ENCODE measurements around the gene BRD9. TPM values are rescaled to one million over a fixed set of nuclear protein-coding genes. Genes with fewer than 3 reads are reported as not detected.

BRD9 gene
- total and polyA plus RNA-seq, 4 donors = 12.5 to 39.7 (median 37.3) TPM

DNA sequence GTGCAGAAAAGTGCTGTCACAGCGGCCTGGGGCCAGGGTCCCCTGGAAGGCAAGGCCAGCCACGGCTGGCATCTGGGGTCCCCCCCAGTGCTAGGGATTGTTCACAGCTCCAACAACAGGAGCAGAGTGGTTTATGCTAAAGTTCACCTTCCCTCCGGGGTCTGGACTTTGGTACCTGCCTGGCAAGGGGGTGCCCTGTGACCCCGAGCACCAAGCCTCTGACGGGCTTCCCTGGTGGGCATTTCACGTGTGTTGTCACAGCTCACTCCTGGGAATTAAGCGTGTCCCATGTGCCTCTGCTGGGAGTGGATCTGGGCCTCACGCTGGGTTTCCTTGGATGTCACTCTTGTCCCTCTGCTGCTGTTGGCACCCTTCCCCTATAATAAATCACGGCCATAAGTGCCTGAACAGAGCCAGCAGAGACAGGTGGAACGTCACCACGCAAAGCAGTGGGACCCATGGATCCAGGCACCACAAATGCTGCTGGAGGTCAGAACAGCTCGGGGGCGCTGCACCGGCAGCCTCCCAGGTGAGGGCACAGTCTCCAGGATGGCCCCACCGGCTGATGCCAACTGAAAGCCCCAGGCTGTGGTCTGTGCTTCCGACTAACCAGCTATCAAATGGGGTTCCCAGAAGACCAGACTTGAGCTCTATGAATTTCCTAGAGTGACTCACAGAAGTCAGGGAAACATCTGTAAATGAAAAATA is 24.0 kb downstream of the BRD9 start:
- Histone ChIP-seq H3K36me3 (ENCODE audit: control insufficient read depth in 1 of 2, insufficient read depth in 2 of 2, low read length in 1 of 2) (peaks cover 9 to 28% of the 10 kb centered on the region in 2 donors), H3K27ac (ENCODE audit: low read depth in 1 of 2, low read length in 2 of 2) (no peak overlapping the region), H3K27me3 (ENCODE audit: control insufficient read depth in 1 of 2, insufficient read depth in 2 of 2, low read length in 1 of 2) (no peaks in the 10 kb centered on the region), H3K4me1 (ENCODE audit: control insufficient read depth in 1 of 2, insufficient read depth in 2 of 2, low read length in 2 of 2) (no peaks in the 10 kb centered on the region), H3K4me3 (ENCODE audit: low read length in 2 of 2) (no peak overlapping the region), H3K9me3 (ENCODE audit: control insufficient read depth, low read length) (no peaks in the 10 kb centered on the region)
- WGBS, 2 donors = 90 to 92% methylated on average over 16 of the region's 16 CpGs
- DNase-seq (no peak), ATAC-seq (ENCODE audit: low FRiP score) (no peak)
- intact Hi-C loops (cut with DNase I) = no loop called here

DNA sequence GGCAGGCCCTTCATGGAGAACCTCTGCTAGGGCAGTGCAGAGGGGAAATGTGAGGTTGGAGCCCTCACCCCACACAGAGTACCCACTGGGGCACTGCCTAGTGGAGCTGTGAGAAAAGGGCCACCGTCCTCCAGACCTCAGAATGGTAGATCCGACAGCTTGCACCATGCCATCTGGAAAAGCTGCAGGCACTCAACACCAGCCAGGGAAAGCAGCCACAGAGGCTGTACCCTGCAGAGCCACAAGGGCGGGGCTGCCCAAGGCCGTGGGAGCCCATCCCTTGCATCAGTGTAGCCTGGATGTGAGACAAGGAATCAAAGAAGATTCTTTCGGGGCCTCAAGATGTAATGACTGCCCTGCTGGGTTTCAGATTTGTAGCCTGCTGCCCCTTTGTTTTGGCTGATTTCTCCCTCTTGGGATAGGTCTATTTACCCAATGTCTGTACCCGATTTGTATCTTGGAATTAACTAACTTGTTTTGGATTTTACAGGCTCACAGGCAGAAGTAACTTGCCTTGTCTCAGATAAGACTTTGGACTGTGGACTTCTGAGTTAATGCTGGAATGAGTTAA is 25.2 kb downstream of the BRD9 start:
- intact Hi-C loops (cut with DNase I) = no loop called here
- DNase-seq = no peak
- ATAC-seq (ENCODE audit: low FRiP score) = no peak
- no peak overlapping the region for H3K4me3 ChIP-seq (ENCODE audit: low read length in 2 of 2)
- no peaks in the 10 kb centered on the region for H3K4me1 ChIP-seq (ENCODE audit: control insufficient read depth in 1 of 2, insufficient read depth in 2 of 2, low read length in 2 of 2)
- 91% methylated on average over 6 of the region's 6 CpGs for WGBS, 2 donors
- no peaks in the 10 kb centered on the region for H3K27me3 ChIP-seq (ENCODE audit: control insufficient read depth in 1 of 2, insufficient read depth in 2 of 2, low read length in 1 of 2)
- H3K36me3 ChIP-seq (ENCODE audit: control insufficient read depth in 1 of 2, insufficient read depth in 2 of 2, low read length in 1 of 2) = peaks cover 9 to 28% of the 10 kb centered on the region in 2 donors
- H3K9me3 ChIP-seq (ENCODE audit: control insufficient read depth, low read length) = no peaks in the 10 kb centered on the region
- no peak overlapping the region for H3K27ac ChIP-seq (ENCODE audit: low read depth in 1 of 2, low read length in 2 of 2)

DNA sequence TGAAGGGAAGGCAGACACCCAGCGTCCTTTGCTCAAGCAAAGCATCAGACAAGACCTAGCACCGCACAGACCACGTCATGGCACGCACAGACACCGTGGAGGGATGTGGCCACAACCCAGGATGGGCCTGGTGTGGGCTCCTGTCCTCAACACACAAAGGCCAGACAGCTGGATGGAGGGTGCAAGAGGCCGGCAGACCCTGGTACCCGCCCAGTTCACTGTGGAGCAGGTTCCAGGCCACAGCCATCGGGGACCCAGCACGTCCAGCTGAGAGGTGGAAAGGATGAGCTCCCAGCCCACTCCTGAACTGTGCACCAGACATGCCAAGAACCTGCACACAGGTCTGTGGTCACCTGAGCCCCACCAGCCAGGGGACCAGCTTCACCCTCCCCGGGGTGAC is 26.8 kb downstream of the BRD9 start:
- H3K27me3 ChIP-seq (ENCODE audit: control insufficient read depth in 1 of 2, insufficient read depth in 2 of 2, low read length in 1 of 2) = no peaks in the 10 kb centered on the region
- no peak overlapping the region for H3K4me3 ChIP-seq (ENCODE audit: low read length in 2 of 2)
- ATAC-seq (ENCODE audit: low FRiP score) (peak; percentile 15), DNase-seq (no peak)
- no peaks in the 10 kb centered on the region for H3K9me3 ChIP-seq (ENCODE audit: control insufficient read depth, low read length)
- no peaks in the 10 kb centered on the region for H3K4me1 ChIP-seq (ENCODE audit: control insufficient read depth in 1 of 2, insufficient read depth in 2 of 2, low read length in 2 of 2)
- intact Hi-C loops (cut with DNase I) = no loop called here
- no peak overlapping the region for H3K27ac ChIP-seq (ENCODE audit: low read depth in 1 of 2, low read length in 2 of 2)
- WGBS, 2 donors = 87 to 95% methylated on average over 10 of the region's 10 CpGs
- peaks cover 4 to 22% of the 10 kb centered on the region in 2 donors for H3K36me3 ChIP-seq (ENCODE audit: control insufficient read depth in 1 of 2, insufficient read depth in 2 of 2, low read length in 1 of 2)

DNA sequence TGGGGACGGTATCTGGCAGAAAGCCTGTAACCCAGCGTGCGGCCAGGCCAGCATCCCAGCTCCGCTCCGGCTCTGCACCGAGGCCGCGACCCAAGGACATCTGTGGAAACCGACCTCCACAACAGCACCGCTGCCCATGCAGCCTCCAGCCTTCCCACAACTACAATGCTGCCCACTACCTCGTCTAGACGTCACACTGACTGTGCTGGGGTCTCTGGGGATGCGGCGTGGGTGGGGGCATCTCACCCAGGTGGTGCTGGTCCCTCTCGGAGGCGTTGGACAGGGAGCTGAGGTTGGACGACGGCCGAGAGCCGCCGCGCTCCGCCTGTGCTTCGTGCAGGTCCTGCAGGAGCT is 27.5 kb downstream of the BRD9 start:
- Histone ChIP-seq H3K36me3 (ENCODE audit: control insufficient read depth in 1 of 2, insufficient read depth in 2 of 2, low read length in 1 of 2) (peaks cover 4 to 22% of the 10 kb centered on the region in 2 donors), H3K27me3 (ENCODE audit: control insufficient read depth in 1 of 2, insufficient read depth in 2 of 2, low read length in 1 of 2) (no peaks in the 10 kb centered on the region), H3K4me1 (ENCODE audit: control insufficient read depth in 1 of 2, insufficient read depth in 2 of 2, low read length in 2 of 2) (no peaks in the 10 kb centered on the region), H3K4me3 (ENCODE audit: low read length in 2 of 2) (no peak overlapping the region), H3K27ac (ENCODE audit: low read depth in 1 of 2, low read length in 2 of 2) (no peak overlapping the region), H3K9me3 (ENCODE audit: control insufficient read depth, low read length) (no peaks in the 10 kb centered on the region)
- DNase-seq = no peak
- 92 to 93% methylated on average over 24 of the region's 24 CpGs for WGBS, 2 donors
- ATAC-seq (ENCODE audit: low FRiP score) = no peak
- intact Hi-C loops (cut with DNase I) = no loop called here

DNA sequence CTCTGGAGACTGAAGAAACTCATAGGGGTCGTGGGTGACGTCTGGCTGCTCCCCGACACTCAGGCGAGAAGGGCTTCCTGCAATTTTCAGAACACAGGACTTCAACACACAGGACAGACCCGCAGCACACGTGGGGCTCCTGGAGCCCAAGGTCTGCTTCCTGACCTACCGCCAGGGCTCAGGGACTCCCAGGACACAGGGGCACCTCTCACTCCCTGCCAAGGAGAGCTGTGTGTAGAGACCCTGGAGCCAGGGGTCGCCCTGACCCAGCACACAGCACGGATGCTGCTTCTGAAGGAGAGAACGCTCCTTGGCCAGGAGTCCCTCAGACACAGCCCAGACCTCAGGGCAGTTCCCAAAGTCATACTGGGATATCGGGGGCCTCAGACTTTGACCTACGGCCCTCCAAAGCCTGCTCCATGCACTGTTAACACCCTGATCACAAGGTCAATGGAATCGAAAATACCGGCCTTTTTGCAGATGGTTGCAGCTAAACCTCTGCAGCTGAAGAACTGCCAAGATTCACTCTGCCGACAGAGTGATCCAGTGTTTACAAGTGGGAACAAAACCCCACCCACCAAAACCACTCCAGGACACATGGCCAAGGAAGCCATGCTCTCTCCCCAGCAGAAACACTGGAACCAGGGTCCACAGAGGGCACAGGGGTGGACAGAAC is 28.0 kb downstream of the BRD9 start:
- H3K27ac ChIP-seq (ENCODE audit: low read depth in 1 of 2, low read length in 2 of 2) = no peak overlapping the region
- DNase-seq (no peak), ATAC-seq (ENCODE audit: low FRiP score) (no peak)
- WGBS, 2 donors = 80 to 82% methylated on average over 15 of the region's 15 CpGs
- no peaks in the 10 kb centered on the region for H3K4me1 ChIP-seq (ENCODE audit: control insufficient read depth in 1 of 2, insufficient read depth in 2 of 2, low read length in 2 of 2)
- H3K4me3 ChIP-seq (ENCODE audit: low read length in 2 of 2) = no peak overlapping the region
- H3K9me3 ChIP-seq (ENCODE audit: control insufficient read depth, low read length) = no peaks in the 10 kb centered on the region
- H3K27me3 ChIP-seq (ENCODE audit: control insufficient read depth in 1 of 2, insufficient read depth in 2 of 2, low read length in 1 of 2) = no peaks in the 10 kb centered on the region
- H3K36me3 ChIP-seq (ENCODE audit: control insufficient read depth in 1 of 2, insufficient read depth in 2 of 2, low read length in 1 of 2) = peaks cover 4 to 21% of the 10 kb centered on the region in 2 donors
- intact Hi-C loops (cut with DNase I) = no loop called here

DNA sequence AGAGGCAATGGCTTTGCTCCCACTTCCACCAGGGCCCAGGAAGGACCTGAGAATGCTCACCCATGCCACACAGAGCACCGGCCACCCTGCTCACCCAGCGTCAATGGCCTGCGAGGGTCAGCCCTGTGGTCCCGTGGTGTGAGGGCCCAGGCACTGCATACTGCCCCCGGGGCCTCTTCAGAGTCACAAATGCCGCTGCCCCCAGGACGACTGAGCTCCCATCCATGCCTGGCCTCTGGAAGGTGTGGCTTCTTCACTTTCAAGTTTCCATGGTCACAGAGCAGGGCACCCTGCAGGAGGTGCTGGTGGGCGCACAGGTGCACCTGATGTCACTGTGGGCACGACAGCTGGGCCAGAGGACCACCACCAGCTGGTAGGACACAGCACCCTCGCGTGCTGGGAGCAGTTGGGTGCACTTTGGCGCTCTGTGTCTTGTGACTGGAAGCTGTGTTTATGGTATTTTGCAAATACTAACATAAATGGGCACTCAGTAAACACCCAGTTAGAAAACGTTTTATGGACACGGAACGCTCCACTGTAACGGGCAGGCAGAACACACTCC is 29.3 kb downstream of the BRD9 start:
- intact Hi-C loops (cut with DNase I) = no loop called here
- no peak overlapping the region for H3K4me3 ChIP-seq (ENCODE audit: low read length in 2 of 2)
- H3K27me3 ChIP-seq (ENCODE audit: control insufficient read depth in 1 of 2, insufficient read depth in 2 of 2, low read length in 1 of 2) = no peaks in the 10 kb centered on the region
- WGBS, 2 donors = 87 to 91% methylated on average over 16 of the region's 16 CpGs
- H3K9me3 ChIP-seq (ENCODE audit: control insufficient read depth, low read length) = no peaks in the 10 kb centered on the region
- DNase-seq (no peak), ATAC-seq (ENCODE audit: low FRiP score) (no peak)
- H3K4me1 ChIP-seq (ENCODE audit: control insufficient read depth in 1 of 2, insufficient read depth in 2 of 2, low read length in 2 of 2) = no peaks in the 10 kb centered on the region
- peaks cover 0 to 14% of the 10 kb centered on the region in 2 donors for H3K36me3 ChIP-seq (ENCODE audit: control insufficient read depth in 1 of 2, insufficient read depth in 2 of 2, low read length in 1 of 2)
- H3K27ac ChIP-seq (ENCODE audit: low read depth in 1 of 2, low read length in 2 of 2) = no peak overlapping the region

DNA sequence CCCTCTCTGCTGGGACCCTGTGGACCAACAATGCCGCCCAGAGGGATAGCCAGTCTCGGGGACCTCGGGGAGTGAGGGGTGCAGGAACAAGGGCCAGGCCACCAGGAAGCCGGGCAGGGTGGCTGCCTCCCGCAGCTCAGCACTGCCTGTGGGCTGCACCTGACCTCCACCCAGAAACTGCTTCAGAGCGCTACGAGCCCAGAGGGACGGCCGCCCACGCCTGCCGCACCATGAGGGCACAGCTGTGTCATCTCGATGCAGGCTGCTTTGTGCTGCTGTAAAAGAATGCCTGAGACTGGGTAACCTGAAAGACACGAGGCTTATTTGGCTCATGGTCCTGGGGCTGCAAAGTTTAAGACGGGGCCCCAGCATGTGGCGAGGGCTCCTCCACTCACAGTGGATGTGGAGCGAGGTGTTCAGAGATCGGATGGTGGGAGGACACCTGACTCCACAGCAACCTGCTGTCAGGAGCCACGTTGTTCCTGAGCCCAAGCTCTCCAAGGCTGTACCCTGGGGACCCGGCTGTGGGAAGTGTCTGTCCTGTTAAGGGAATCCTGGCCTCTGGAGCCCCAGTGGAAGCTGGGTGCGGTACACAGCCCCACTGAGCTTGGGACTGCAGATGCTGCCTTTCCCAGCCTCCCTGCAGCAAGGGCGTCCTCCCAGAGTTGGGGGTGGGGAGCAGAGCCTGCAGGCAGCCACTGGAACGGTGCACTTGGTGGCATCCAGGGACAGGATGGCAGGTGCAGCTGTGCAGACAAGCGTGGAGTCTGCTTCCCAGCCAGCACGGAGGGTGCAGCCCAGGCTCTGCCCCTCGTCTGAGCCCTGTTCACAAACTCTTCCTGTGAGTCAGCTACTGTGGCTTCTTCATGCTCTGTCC is 30.0 kb downstream of the BRD9 start:
- H3K27me3 ChIP-seq (ENCODE audit: control insufficient read depth in 1 of 2, insufficient read depth in 2 of 2, low read length in 1 of 2) = no peaks in the 10 kb centered on the region
- H3K27ac ChIP-seq (ENCODE audit: low read depth in 1 of 2, low read length in 2 of 2) = no peak overlapping the region
- no peaks in the 10 kb centered on the region for H3K9me3 ChIP-seq (ENCODE audit: control insufficient read depth, low read length)
- ATAC-seq (ENCODE audit: low FRiP score) = no peak
- DNase-seq = no peak
- no peak overlapping the region for H3K4me3 ChIP-seq (ENCODE audit: low read length in 2 of 2)
- 79 to 85% methylated on average over 24 to 25 of the region's 25 CpGs for WGBS, 2 donors
- no peaks in the 10 kb centered on the region for H3K4me1 ChIP-seq (ENCODE audit: control insufficient read depth in 1 of 2, insufficient read depth in 2 of 2, low read length in 2 of 2)
- H3K36me3 ChIP-seq (ENCODE audit: control insufficient read depth in 1 of 2, insufficient read depth in 2 of 2, low read length in 1 of 2) = peaks cover 0 to 9% of the 10 kb centered on the region in 2 donors
- intact Hi-C loops (cut with DNase I) = no loop called here
